ENCODE results near the gene CD4.
"Not testable (repeated sequence)": the region's sequence is repeated elsewhere in the genome, so short reads cannot be mapped to it uniquely, and the experiment has no call there.

Gene CD4

DNA sequence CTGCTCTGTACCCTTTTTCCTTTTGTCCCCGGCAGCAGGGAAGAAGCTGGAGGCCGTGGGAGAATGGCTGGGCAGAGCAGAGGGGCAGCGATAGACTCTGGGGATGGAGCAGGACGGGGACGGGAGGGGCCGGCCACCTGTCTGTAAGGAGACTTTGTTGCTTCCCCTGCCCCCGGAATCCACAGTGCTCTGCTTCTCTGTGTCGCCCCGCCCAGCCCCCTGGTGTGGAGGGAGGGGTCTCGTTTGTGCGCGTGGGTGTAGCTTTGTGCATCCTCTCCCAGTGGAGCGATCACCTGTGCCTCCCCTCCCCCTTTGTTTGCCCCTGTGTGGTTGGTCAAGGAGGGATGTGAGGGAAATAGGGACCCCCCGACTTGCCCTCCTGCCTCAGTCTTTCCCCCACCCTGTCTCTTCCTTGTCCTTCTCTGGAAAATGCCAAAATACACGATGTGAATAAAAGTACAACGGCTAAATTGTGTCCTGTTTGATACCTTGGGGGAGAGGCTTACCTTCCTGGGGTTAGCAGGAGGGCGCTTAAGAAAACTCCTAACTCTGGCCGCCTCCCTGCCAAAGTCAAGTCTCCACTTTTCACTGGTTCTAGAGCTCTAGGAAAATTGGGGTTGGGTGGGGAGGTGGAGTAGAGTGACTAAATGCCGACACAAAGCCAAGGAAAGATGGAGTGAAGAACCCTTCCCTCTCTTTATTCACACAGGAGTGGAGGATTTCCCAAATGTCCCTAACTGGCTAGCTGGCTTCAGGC is 77.0 kb downstream of the CD4 start:
- in situ Hi-C loops (cut with HindIII; ENCODE audit: low sequenced_read_pairs): no loop called here

- in situ Hi-C loops (cut with HindIII; ENCODE audit: low sequenced_read_pairs): no loop called here
These were observed 77.6 kb downstream of the CD4 start for GRCh38 chr12:6866920-6867412.

- in situ Hi-C loops (cut with HindIII; ENCODE audit: low sequenced_read_pairs): no loop called here
These were observed 78.3 kb downstream of the CD4 start, which contains the start of gene TPI1 for GRCh38 chr12:6867413-6868210. TPI1 (plus strand) TSS chr12:6867531; CDS start chr12:6867567, 36 bp downstream.

DNA sequence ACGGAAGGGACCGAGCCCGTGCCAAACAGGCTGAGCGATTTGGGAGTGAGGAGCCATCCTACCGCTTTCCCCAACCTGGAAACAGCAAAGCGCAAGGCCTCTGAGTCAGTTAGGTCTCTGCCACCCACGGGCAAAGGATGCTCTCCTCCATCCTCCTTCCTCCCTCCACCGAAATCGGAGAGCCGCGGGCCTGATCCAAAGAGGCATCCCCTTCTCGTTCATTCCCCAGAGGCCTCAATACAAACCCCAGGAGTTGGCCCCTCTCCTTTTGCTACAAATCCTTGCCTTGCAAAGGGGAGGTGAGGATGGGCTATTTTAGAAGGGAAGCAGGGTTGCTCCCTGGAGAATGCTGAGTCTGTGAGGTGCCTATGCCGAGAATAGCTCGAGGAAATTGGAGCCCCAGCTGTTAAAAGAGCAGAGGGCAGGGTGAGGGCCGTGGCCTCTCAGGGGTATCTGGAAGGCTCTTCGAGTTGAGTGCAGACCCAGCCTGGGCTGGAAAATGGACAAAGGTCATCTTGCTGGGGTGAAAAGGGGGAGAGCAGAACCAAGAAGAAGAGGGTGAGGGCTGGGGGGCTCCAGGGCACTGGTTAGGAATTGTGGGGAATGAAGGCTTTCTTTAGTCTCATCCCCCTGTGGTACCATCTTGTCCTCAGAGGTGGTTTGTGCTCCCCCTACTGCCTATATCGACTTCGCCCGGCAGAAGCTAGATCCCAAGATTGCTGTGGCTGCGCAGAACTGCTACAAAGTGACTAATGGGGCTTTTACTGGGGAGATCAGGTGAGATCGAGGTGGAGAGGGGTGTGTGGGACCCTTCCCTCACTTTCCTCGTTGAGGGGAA is 79.1 kb downstream of the CD4 start:
- in situ Hi-C loops (cut with HindIII; ENCODE audit: low sequenced_read_pairs): no loop called here

GRCh38 chr12:6869049-6870021 is 80.0 kb downstream of the CD4 start:
- in situ Hi-C loops (cut with HindIII; ENCODE audit: low sequenced_read_pairs): no loop called here

GRCh38 chr12:6870304-6870703 is 81.0 kb downstream of the CD4 start:
- in situ Hi-C loops (cut with HindIII; ENCODE audit: low sequenced_read_pairs): not testable (repeated sequence)
